ENCODE data around the gene RET. TPM values are rescaled to one million over a fixed set of nuclear protein-coding genes. Genes with fewer than 3 reads are reported as not detected.

RET gene
- total and polyA plus RNA-seq, 2 of the 13 experiments (the other 11 are each of a cell fraction or from before 2014, with no cell fraction given) = 0.02 TPM; not detected in 1

DNA sequence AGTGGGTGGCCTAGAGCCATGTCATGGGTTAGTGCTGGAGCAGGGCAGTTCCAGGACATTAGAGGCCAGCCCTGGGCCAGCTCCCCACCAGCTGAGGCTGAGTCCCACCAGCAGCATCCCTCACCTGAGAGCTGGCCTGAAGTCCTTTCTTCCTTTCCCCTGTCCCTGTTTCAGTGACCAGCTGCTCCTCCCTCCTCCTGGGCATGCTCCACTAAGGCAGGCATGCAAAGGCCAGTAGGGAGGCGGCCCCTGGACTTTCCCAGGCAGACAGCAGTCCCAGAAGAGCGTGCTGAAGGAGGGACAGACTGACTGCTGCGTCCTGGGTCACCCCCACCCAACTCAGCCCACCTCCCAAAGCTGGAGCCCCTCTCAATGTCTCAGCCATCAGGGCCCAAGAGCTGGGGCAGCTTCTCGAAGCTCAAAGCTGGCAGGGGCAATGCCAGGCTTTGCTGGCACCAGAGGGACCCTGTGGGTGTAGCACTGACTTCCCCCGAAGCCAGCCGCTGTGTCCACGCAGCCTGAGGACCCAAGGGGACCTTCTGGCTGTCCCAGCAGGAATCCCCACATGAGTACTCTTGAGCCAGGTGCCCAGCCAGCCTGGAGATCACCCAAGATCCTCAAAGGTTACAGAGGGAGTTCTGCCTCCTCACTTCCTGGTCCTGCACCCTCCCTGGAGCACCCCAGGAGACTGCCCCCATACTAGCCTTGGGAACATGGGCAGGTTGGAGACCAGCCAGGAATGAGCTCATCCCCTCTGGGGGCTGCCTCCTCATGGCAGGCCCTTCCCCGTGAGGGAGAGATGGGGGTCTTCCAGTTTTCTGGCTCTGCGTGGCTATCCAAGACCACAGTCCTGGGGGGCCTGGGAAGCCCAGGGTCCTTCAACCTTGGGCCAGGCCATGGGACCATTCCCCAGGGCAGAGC, 35.2 kb upstream of the RET start:
- Histone ChIP-seq H3K4me2 (ENCODE audit: low read depth, low read length) (no peak overlapping the region), H2AFZ (ENCODE audit: low read length) (no peak overlapping the region), H3K9ac (ENCODE audit: insufficient read depth, low read depth, low read length) (no peak overlapping the region), H3K27ac (ENCODE audit: extremely low read length, insufficient read depth, low read length) (no peak overlapping the region), H3K79me2 (ENCODE audit: insufficient read depth, low read length) (no peaks in the 10 kb centered on the region), H3K4me3 (replicated peaks in 1 of 3; ENCODE audit: insufficient read depth in 1 of 3, low read depth in 2 of 3, low read length in 3 of 3) (no peak overlapping the region), H3K4me1 (ENCODE audit: insufficient read depth, low read length) (no peaks in the 10 kb centered on the region), H3K27me3 (ENCODE audit: control insufficient read depth in 1 of 2, insufficient read depth in 2 of 2, low read length in 2 of 2) (peaks cover 4 to 28% of the 10 kb centered on the region in 2 experiments; a peak in 3 of 5 replicates), H3K36me3 (replicated peaks in 1 of 2; ENCODE audit: control insufficient read depth in 1 of 2, insufficient read depth in 2 of 2, low read length in 2 of 2) (no peaks in the 10 kb centered on the region), H3K9me3 (ENCODE audit: low read length) (no peaks in the 10 kb centered on the region), H4K20me1 (ENCODE audit: insufficient read depth, low read length) (no peaks in the 10 kb centered on the region)
- no peak for ATAC-seq
- in situ Hi-C loops (cut with HindIII; ENCODE audit: extremely low pct_ligation_motif_present, low pct_unique_long_range_greater_than_20kb) (no loop called here), intact Hi-C loops (cut with micrococcal nuclease; ENCODE audit: unreplicated experiment) (no loop called here)
- WGBS (ENCODE audit: low lambda C conversion rate) = 10% methylated on average over 4 of the region's 9 CpGs
- ChIA-PET CTCF (ENCODE audit: low intra/inter-chr PET ratio, low total read pairs) (no interaction called here), POLR2A (no interaction called here)
- DNase-seq (ENCODE audit: low spot score) = no peak
- no peak for FAIRE-seq
- BruUV-seq (replicated peaks) = no TSS peak
- TF ChIP-seq, protein P1, sequence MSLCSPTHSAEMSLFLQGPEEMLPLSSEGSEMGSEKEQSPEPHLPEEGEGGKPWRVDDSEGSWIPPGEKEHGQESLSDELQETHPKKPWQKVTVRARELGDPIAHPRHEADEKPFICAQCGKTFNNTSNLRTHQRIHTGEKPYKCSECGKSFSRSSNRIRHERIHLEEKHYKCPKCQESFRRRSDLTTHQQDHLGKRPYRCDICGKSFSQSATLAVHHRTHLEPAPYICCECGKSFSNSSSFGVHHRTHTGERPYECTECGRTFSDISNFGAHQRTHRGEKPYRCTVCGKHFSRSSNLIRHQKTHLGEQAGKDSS (CRISPR knock-in tag; IDR thresholded peaks at IDR 0.05; ENCODE audit: borderline replicate concordance, low read depth) = no peak
- TF ChIP-seq, protein P2, sequence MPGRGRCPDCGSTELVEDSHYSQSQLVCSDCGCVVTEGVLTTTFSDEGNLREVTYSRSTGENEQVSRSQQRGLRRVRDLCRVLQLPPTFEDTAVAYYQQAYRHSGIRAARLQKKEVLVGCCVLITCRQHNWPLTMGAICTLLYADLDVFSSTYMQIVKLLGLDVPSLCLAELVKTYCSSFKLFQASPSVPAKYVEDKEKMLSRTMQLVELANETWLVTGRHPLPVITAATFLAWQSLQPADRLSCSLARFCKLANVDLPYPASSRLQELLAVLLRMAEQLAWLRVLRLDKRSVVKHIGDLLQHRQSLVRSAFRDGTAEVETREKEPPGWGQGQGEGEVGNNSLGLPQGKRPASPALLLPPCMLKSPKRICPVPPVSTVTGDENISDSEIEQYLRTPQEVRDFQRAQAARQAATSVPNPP (CRISPR knock-in tag; IDR thresholded peaks at IDR 0.05) = no peak
- TF ChIP-seq ZC3H4 (CRISPR knock-in tag; IDR thresholded peaks at IDR 0.05; ENCODE audit: borderline replicate concordance) = no peak
- TF ChIP-seq, protein P3, sequence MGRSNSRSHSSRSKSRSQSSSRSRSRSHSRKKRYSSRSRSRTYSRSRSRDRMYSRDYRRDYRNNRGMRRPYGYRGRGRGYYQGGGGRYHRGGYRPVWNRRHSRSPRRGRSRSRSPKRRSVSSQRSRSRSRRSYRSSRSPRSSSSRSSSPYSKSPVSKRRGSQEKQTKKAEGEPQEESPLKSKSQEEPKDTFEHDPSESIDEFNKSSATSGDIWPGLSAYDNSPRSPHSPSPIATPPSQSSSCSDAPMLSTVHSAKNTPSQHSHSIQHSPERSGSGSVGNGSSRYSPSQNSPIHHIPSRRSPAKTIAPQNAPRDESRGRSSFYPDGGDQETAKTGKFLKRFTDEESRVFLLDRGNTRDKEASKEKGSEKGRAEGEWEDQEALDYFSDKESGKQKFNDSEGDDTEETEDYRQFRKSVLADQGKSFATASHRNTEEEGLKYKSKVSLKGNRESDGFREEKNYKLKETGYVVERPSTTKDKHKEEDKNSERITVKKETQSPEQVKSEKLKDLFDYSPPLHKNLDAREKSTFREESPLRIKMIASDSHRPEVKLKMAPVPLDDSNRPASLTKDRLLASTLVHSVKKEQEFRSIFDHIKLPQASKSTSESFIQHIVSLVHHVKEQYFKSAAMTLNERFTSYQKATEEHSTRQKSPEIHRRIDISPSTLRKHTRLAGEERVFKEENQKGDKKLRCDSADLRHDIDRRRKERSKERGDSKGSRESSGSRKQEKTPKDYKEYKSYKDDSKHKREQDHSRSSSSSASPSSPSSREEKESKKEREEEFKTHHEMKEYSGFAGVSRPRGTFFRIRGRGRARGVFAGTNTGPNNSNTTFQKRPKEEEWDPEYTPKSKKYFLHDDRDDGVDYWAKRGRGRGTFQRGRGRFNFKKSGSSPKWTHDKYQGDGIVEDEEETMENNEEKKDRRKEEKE (IDR thresholded peaks at IDR 0.05) = no peak
- TF ChIP-seq HMGA1 (CRISPR knock-in tag; conservative IDR thresholded peaks at IDR 0.05) = no peak
- TF ChIP-seq, protein P4, sequence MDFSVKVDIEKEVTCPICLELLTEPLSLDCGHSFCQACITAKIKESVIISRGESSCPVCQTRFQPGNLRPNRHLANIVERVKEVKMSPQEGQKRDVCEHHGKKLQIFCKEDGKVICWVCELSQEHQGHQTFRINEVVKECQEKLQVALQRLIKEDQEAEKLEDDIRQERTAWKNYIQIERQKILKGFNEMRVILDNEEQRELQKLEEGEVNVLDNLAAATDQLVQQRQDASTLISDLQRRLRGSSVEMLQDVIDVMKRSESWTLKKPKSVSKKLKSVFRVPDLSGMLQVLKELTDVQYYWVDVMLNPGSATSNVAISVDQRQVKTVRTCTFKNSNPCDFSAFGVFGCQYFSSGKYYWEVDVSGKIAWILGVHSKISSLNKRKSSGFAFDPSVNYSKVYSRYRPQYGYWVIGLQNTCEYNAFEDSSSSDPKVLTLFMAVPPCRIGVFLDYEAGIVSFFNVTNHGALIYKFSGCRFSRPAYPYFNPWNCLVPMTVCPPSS (IDR thresholded peaks at IDR 0.05) = no peak
- no peak for TF ChIP-seq BRD4 (CRISPR knock-in tag; IDR thresholded peaks at IDR 0.05)
- no peak for TF ChIP-seq CCAR2 (optimal IDR thresholded peaks at IDR 0.05; ENCODE audit: low read depth, low read length)
- no peak for TF ChIP-seq AGO2 (optimal IDR thresholded peaks at IDR 0.05; ENCODE audit: low read depth, low read length)
- TF ChIP-seq KDM4B (CRISPR knock-in tag; IDR thresholded peaks at IDR 0.05) = no peak
- TF ChIP-seq ZSCAN22 (CRISPR knock-in tag; IDR thresholded peaks at IDR 0.05) = no peak
- no peak for TF ChIP-seq ZNF768 (CRISPR knock-in tag; IDR thresholded peaks at IDR 0.05)
- no peak for TF ChIP-seq SUZ12 (IDR thresholded peaks at IDR 0.05; ENCODE audit: low read depth, low read length)
- TF ChIP-seq SNAI1 (CRISPR knock-in tag; IDR thresholded peaks at IDR 0.05; ENCODE audit: borderline replicate concordance) = no peak
- TF ChIP-seq, protein P5, sequence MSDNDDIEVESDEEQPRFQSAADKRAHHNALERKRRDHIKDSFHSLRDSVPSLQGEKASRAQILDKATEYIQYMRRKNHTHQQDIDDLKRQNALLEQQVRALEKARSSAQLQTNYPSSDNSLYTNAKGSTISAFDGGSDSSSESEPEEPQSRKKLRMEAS (IDR thresholded peaks at IDR 0.05) = no peak
- no peak for TF ChIP-seq HMG20A (CRISPR knock-in tag; IDR thresholded peaks at IDR 0.05; ENCODE audit: borderline replicate concordance)
- TF ChIP-seq CBX1 (IDR thresholded peaks at IDR 0.05; ENCODE audit: low read depth) = no peak

Measured in HepG2 (cell line).